ENCODE measurements around the gene PRDX3.

The PRDX3 gene

DNA sequence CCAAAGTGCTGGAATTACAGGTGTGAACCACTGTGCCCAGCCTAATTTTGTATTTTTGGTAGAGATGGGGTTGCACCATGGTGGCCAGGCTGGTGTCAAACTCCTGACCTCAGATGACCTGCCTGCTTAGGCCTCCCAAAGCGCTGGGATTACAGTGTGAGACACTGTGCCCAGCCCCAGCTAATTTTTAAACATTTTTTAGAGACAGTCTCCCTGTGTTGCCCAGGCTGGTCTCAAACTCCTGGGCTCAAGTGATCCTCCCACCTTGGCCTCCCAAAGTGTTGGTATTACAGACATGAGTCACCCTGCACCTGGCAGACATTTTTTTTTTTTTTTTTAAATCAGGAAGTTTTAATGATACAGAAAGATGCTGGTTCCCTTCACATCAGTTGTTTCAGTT is 59.2 kb downstream of the PRDX3 start:
- no peak for DNase-seq

- no peak for DNase-seq
Measured at GRCh38 chr10:119118231-119118630, 60.4 kb downstream of the PRDX3 start.
